Choroid plexus epithelial cell (primary cell): ENCODE measurements around the gene DCUN1D5.

Experiments
- DNase-seq: peaks from one replicate; pipeline ENCODE4 v3.0.0-alpha.2; 2010; ENCODE audit warnings: low read depth
- H3K4me3 ChIP-seq: 2 replicates; pipeline ENCODE4 v1.5.1; 2011; ENCODE audit warnings: low read depth, mild to moderate bottlenecking, control low read depth, low read length, moderate library complexity
- CTCF ChIP-seq: conservative IDR thresholded peaks from 2 replicates; pipeline ENCODE4 v1.5.1; 2011; ENCODE audit warnings: low read depth, mild to moderate bottlenecking, control low read depth, inconsistent platforms, low read length, moderate library complexity

The DCUN1D5 gene

GRCh38 chr11:103091801-103092524, at the start of gene DCUN1D5:
TSS of gene DCUN1D5 (minus strand) at chr11:103092160. CDS start at chr11:103091872, 288 bp downstream.
- TF ChIP-seq CTCF: no peak
- peak; percentile 97 for DNase-seq
- peak within 1 kb of the TSS; percentile 91 for H3K4me3 ChIP-seq

- DNase-seq: no peak
- H3K4me3 ChIP-seq: no peak overlapping the region
- TF ChIP-seq CTCF: no peak
These were observed 33.5 kb upstream of the DCUN1D5 start for GRCh38 chr11:103125462-103125861.

- no peak overlapping the region for H3K4me3 ChIP-seq
- DNase-seq: no peak
- TF ChIP-seq CTCF: no peak
These were observed 22.9 kb upstream of the DCUN1D5 start for GRCh38 chr11:103114836-103115235.

GRCh38 chr11:103112364-103112763, 20.4 kb upstream of the DCUN1D5 start:
- H3K4me3 ChIP-seq: no peak overlapping the region
- TF ChIP-seq CTCF: no peak
- no peak for DNase-seq

GRCh38 chr11:103111400-103111799, 19.4 kb upstream of the DCUN1D5 start:
- no peak for DNase-seq
- no peak for TF ChIP-seq CTCF
- no peak overlapping the region for H3K4me3 ChIP-seq

GRCh38 chr11:103110391-103110790, 18.4 kb upstream of the DCUN1D5 start:
- peak; percentile 80 for DNase-seq
- H3K4me3 ChIP-seq: peak overlapping the region; percentile 82
- TF ChIP-seq CTCF: peak; percentile 59

GRCh38 chr11:103109818-103110388, 17.9 kb upstream of the DCUN1D5 start:
- peak overlapping the region; percentile 82 for H3K4me3 ChIP-seq
- no peak for DNase-seq
- TF ChIP-seq CTCF: no peak
